HepG2 (cell line): Measurements from ENCODE around the gene TBRG1. TPM values are rescaled to one million over a fixed set of nuclear protein-coding genes. Genes with fewer than 3 reads are reported as not detected.

Source experiments
- ATAC-seq: fragments of 200-7000 bp; cut with Tn5 transposase; 3 replicates; pipeline ENCODE4 v1.9.1; 2020; ENCODE audit warnings: mild to moderate bottlenecking, moderate library complexity
- BruUV-seq: library from RNA; stranded (reverse); fragments of 400-500 nt; replicated peaks from 2 replicates; lab custom pipeline; 2021; lab: Mats Ljungman, UMichigan
- CTCF ChIA-PET: fragments of 300-600 bp; formaldehyde crosslinking; extraction: SDS; loops from one replicate; lab custom pipeline; 2021; ENCODE audit warnings: low total read pairs, inconsistent platforms, low intra/inter-chr PET ratio; lab: Yijun Ruan, JAX
- POLR2A ChIA-PET: fragments of 350-600 bp; sonication (Branson Sonifier 250); formaldehyde crosslinking; loops from one replicate; lab custom pipeline; 2020; ENCODE audit warnings: antibody characterized with exemption, inconsistent platforms; lab: Yijun Ruan, JAX
- DNase-seq: peaks from one replicate; pipeline ENCODE4 v3.0.0-alpha.2; 2015; ENCODE audit warnings: low spot score
- FAIRE-seq: peaks from 3 replicates; lab custom pipeline; 2011; peaks lifted over from hg19 to GRCh38; lab: Jason Lieb, UNC
- H2AFZ ChIP-seq: one replicate; pipeline ENCODE4 v1.6.1; 2011; ENCODE audit warnings: low read length, inconsistent platforms
- H3K27ac ChIP-seq: fragments of 300-600 bp; 3 replicates; pipeline ENCODE4 v1.8.0; 2011; ENCODE audit warnings: mixed run types, mild to moderate bottlenecking, mixed read lengths, low read length, inconsistent platforms; ENCODE audit not compliant: insufficient read depth; ENCODE audit errors: extremely low read length
- H3K27me3 ChIP-seq, 2 experiments: fragments of 200-600 bp in 1 of 2; 2 replicates in 1 of 2; 3 replicates in 1 of 2; pipeline versions ENCODE4 v1.6.0 to v1.8.0; 2011; ENCODE audit warnings: low read length in 2 of 2, mild to moderate bottlenecking in 2 of 2, moderate library complexity in 2 of 2, inconsistent platforms in 1 of 2; ENCODE audit not compliant: insufficient read depth in 2 of 2, control insufficient read depth in 1 of 2
- H3K36me3 ChIP-seq, 2 experiments: fragments of 200-600 bp in 1 of 2; replicated peaks in 1 of 2; 2 replicates in 1 of 2; 3 replicates in 1 of 2; pipeline versions ENCODE4 v1.5.1 to v1.8.0; 2011; ENCODE audit warnings: low read length in 2 of 2, inconsistent platforms in 1 of 2; ENCODE audit not compliant: insufficient read depth in 2 of 2, control insufficient read depth in 1 of 2
- H3K4me1 ChIP-seq: 2 replicates; pipeline ENCODE4 v1.5.1; 2012; ENCODE audit warnings: low read length, inconsistent platforms; ENCODE audit not compliant: insufficient read depth
- H3K4me2 ChIP-seq: 2 replicates; pipeline ENCODE4 v1.6.0; 2011; ENCODE audit warnings: low read depth, low read length, inconsistent platforms
- H3K4me3 ChIP-seq, 3 experiments: fragments of 200-600 bp in 1 of 3; sonication (generic), shearing (Covaris generic) in 1 of 3; replicated peaks in 1 of 3; 2 replicates each; pipeline ENCODE4 v1.5.1; 2011 to 2016; ENCODE audit warnings: low read length in 3 of 3, inconsistent platforms in 2 of 3, low read depth in 2 of 3, mild to moderate bottlenecking in 2 of 3, control low read depth in 1 of 3, mixed read lengths in 1 of 3; ENCODE audit not compliant: insufficient read depth in 1 of 3
- H3K79me2 ChIP-seq: one replicate; pipeline ENCODE4 v1.6.1; 2011; ENCODE audit warnings: low read length, inconsistent platforms; ENCODE audit not compliant: insufficient read depth
- H3K9ac ChIP-seq: 2 replicates; pipeline ENCODE4 v1.6.0; 2011; ENCODE audit warnings: mild to moderate bottlenecking, low read depth, low read length, inconsistent platforms; ENCODE audit not compliant: insufficient read depth
- H3K9me3 ChIP-seq: 2 replicates; pipeline ENCODE4 v1.5.1; 2012; ENCODE audit warnings: mild to moderate bottlenecking, low read length
- H4K20me1 ChIP-seq: 2 replicates; pipeline ENCODE4 v1.6.0; 2011; ENCODE audit warnings: inconsistent platforms, mild to moderate bottlenecking, low read length, moderate library complexity; ENCODE audit not compliant: insufficient read depth
- HNRNPL ChIP-seq: fragments of 200-400 bp; formaldehyde crosslinking; IDR thresholded peaks from 2 replicates; pipeline ENCODE4 v1.6.1; 2017; ENCODE audit warnings: mild to moderate bottlenecking, low read depth, low read length
- PLRG1 ChIP-seq: fragments of 450-650 bp; conservative IDR thresholded peaks from 2 replicates; pipeline ENCODE4 v1.6.1; 2016
- RERE ChIP-seq: IDR thresholded peaks from 2 replicates; pipeline ENCODE4 v1.6.1; 2016; ENCODE audit warnings: low read depth, missing genetic modification reagents, missing compliant biosample characterization
- SP1 ChIP-seq, 2 experiments: fragments of 450-650 bp in 1 of 2; sonication (generic) in 1 of 2; formaldehyde crosslinking in 1 of 2; IDR thresholded peaks; 2 replicates each; pipeline versions ENCODE4 v1.4.0 to v1.6.1; 2016 to 2020; ENCODE audit warnings: missing genetic modification reagents in 1 of 2
- SP4 ChIP-seq: sonication (generic); formaldehyde crosslinking; IDR thresholded peaks from 2 replicates; pipeline ENCODE4 v1.8.1; 2023; ENCODE audit warnings: mild to moderate bottlenecking, missing genetic modification reagents
- ZNF224 ChIP-seq: sonication (generic); formaldehyde crosslinking; IDR thresholded peaks from 2 replicates; pipeline ENCODE4 v1.5.0; 2020; ENCODE audit warnings: mild to moderate bottlenecking, missing genetic modification reagents
- ZNF414 ChIP-seq: sonication (generic); formaldehyde crosslinking; IDR thresholded peaks from 2 replicates; pipeline ENCODE4 v1.5.0; 2020; ENCODE audit warnings: missing genetic modification reagents
- ZSCAN5A ChIP-seq: sonication (generic); formaldehyde crosslinking; IDR thresholded peaks from 2 replicates; pipeline ENCODE4 v1.8.0; 2022; ENCODE audit warnings: mild to moderate bottlenecking, missing genetic modification reagents, borderline replicate concordance
- WGBS: methylation state at CpG from one replicate; pipeline ENCODE4 v1.1.6; 2017; ENCODE audit warnings: low lambda C conversion rate; 5-methylcytosine and 5-hydroxymethylcytosine counted together
- in situ Hi-C: cut with HindIII; loops from 2 replicates; pipeline ENCODE4 v1.10.0; 2017; ENCODE audit warnings: low pct_unique_long_range_greater_than_20kb; ENCODE audit not compliant: extremely low pct_ligation_motif_present
- intact Hi-C: fragments of 100-400 bp; cut with micrococcal nuclease; formaldehyde crosslinking; loops from one replicate; pipeline ENCODE4 v1.10.0; 2022; ENCODE audit not compliant: unreplicated experiment
- polyA plus RNA-seq, 8 experiments: library from polyadenylated mRNA; depleted of rRNA in 3 of 8; stranded (reverse) in 7 of 8; unstranded in 1 of 8; fragments of >200 nt; fragmentation: Illumina TruSeq in 4 of 8; extraction: Trizol in 4 of 8; gene quantifications; 2 replicates each; pipeline versions ENCODE4 v1.2.1 to v1.2.3, GENCODE V29; 2011 to 2016; ENCODE audit warnings: low read depth in 4 of 8, missing spikeins in 1 of 8, mixed read lengths in 1 of 8; ENCODE audit not compliant: insufficient read depth in 1 of 8
- total RNA-seq, 5 experiments: library from RNA; depleted of rRNA; stranded (reverse); fragments of >200 nt; fragmentation: Illumina TruSeq; extraction: Trizol; gene quantifications; 2 replicates each; pipeline ENCODE4 v1.2.3, GENCODE V29; 2016; ENCODE audit warnings: low read depth in 1 of 5
- TF ChIP-seq, protein P1 (sequence below): sonication (generic); formaldehyde crosslinking; IDR thresholded peaks from 2 replicates; pipeline ENCODE4 v1.4.0; 2020; ENCODE audit warnings: missing genetic modification reagents
- TF ChIP-seq, protein P2 (sequence below): sonication (generic); formaldehyde crosslinking; IDR thresholded peaks from 2 replicates; pipeline ENCODE4 v1.4.0; 2020; ENCODE audit warnings: mild to moderate bottlenecking, missing genetic modification reagents

Gene TBRG1
- total and polyA plus RNA-seq, 2 of the 13 experiments (the other 11 are each of a cell fraction or from before 2014, with no cell fraction given): 21.7 to 25.6 TPM

GRCh38 chr11:124581817-124582216 is 40.8 kb upstream of the TBRG1 start:
- Histone ChIP-seq H2AFZ (no peak overlapping the region), H3K9ac (no peak overlapping the region), H3K9me3 (no peaks in the 10 kb centered on the region), H3K4me2 (no peak overlapping the region), H3K4me1 (no peaks in the 10 kb centered on the region), H3K36me3 (no peaks in the 10 kb centered on the region), H3K4me3 (no peak overlapping the region), H3K27me3 (peaks cover 0 to 11% of the 10 kb centered on the region in 2 experiments; a peak in 2 of 5 replicates), H4K20me1 (no peaks in the 10 kb centered on the region), H3K27ac (no peak overlapping the region), H3K79me2 (no peaks in the 10 kb centered on the region)
- in situ Hi-C loops (no loop called here), intact Hi-C loops (no loop called here)
- DNase-seq (no peak), ATAC-seq (no peak), FAIRE-seq (no peak)
- CTCF ChIA-PET: no interaction called here
- 7% methylated on average over 6 of the region's 6 CpGs for WGBS
- BruUV-seq: no TSS peak
- POLR2A ChIA-PET: no interaction called here
- TF ChIP-seq HNRNPL: no peak
- TF ChIP-seq, protein P1, sequence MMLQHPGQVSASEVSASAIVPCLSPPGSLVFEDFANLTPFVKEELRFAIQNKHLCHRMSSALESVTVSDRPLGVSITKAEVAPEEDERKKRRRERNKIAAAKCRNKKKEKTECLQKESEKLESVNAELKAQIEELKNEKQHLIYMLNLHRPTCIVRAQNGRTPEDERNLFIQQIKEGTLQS (CRISPR knock-in tag): no peak
- TF ChIP-seq PLRG1: no peak
- no peak for TF ChIP-seq ZNF224 (CRISPR knock-in tag)
- TF ChIP-seq ZSCAN5A (CRISPR knock-in tag): no peak
- TF ChIP-seq SP1 (IDR thresholded peaks at IDR 0.05): no peak
- no peak for TF ChIP-seq SP1 (CRISPR knock-in tag; IDR thresholded peaks at IDR 0.05)
- TF ChIP-seq ZNF414 (CRISPR knock-in tag): no peak
- no peak for TF ChIP-seq RERE (CRISPR knock-in tag)
- TF ChIP-seq, protein P2, sequence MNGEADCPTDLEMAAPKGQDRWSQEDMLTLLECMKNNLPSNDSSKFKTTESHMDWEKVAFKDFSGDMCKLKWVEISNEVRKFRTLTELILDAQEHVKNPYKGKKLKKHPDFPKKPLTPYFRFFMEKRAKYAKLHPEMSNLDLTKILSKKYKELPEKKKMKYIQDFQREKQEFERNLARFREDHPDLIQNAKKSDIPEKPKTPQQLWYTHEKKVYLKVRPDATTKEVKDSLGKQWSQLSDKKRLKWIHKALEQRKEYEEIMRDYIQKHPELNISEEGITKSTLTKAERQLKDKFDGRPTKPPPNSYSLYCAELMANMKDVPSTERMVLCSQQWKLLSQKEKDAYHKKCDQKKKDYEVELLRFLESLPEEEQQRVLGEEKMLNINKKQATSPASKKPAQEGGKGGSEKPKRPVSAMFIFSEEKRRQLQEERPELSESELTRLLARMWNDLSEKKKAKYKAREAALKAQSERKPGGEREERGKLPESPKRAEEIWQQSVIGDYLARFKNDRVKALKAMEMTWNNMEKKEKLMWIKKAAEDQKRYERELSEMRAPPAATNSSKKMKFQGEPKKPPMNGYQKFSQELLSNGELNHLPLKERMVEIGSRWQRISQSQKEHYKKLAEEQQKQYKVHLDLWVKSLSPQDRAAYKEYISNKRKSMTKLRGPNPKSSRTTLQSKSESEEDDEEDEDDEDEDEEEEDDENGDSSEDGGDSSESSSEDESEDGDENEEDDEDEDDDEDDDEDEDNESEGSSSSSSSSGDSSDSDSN (CRISPR knock-in tag): no peak
- TF ChIP-seq SP4 (CRISPR knock-in tag): no peak
